Parathyroid adenoma (tissue), 2 donors: Measurements from ENCODE around the gene DSCAML1.
"Not testable (repeated sequence)": the region's sequence is repeated elsewhere in the genome, so short reads cannot be mapped to it uniquely, and the experiment has no call there.

ENCODE experiments used
- H2AFZ ChIP-seq: fragments of 300-600 bp; sonication (generic); one replicate; pipeline ENCODE4 v1.7.0; 2017; ENCODE audit warnings: antibody characterized with exemption, mild to moderate bottlenecking
- H3K27ac ChIP-seq: fragments of 300-600 bp; sonication (generic); one replicate; pipeline ENCODE4 v1.7.0; 2017
- H3K27me3 ChIP-seq: fragments of 300-600 bp; sonication (generic); one replicate; pipeline ENCODE4 v1.7.0; 2017; ENCODE audit warnings: low read length; ENCODE audit not compliant: control insufficient read depth, insufficient read depth
- H3K36me3 ChIP-seq: fragments of 300-600 bp; sonication (generic); one replicate; pipeline ENCODE4 v1.7.0; 2017; ENCODE audit warnings: low read length; ENCODE audit not compliant: control insufficient read depth, insufficient read depth
- H3K4me1 ChIP-seq: fragments of 300-600 bp; sonication (generic); one replicate; pipeline ENCODE4 v1.7.0; 2017; ENCODE audit warnings: control low read depth
- H3K4me2 ChIP-seq: fragments of 300-600 bp; sonication (generic); one replicate; pipeline ENCODE4 v1.7.0; 2017; ENCODE audit warnings: low read length
- H3K4me3 ChIP-seq: fragments of 300-600 bp; sonication (generic); one replicate; pipeline ENCODE4 v1.7.0; 2017; ENCODE audit warnings: low read depth, low read length
- H3K79me2 ChIP-seq: fragments of 300-600 bp; sonication (generic); one replicate; pipeline ENCODE4 v1.7.0; 2017; ENCODE audit warnings: control low read depth
- H3K9ac ChIP-seq: fragments of 300-600 bp; sonication (generic); one replicate; pipeline ENCODE4 v1.7.0; 2017; ENCODE audit warnings: mild to moderate bottlenecking
- H3K9me3 ChIP-seq: fragments of 300-600 bp; sonication (generic); one replicate; pipeline ENCODE4 v1.7.0; 2017; ENCODE audit warnings: low read length; ENCODE audit not compliant: control insufficient read depth
- CTCF ChIP-seq: fragments of 300-600 bp; sonication (generic); IDR thresholded peaks from one replicate; pipeline ENCODE4 v1.7.0; 2017; ENCODE audit warnings: antibody characterized with exemption, mild to moderate bottlenecking
- donor health status: primary hyperparathyroidism.

The DSCAML1 gene

DNA sequence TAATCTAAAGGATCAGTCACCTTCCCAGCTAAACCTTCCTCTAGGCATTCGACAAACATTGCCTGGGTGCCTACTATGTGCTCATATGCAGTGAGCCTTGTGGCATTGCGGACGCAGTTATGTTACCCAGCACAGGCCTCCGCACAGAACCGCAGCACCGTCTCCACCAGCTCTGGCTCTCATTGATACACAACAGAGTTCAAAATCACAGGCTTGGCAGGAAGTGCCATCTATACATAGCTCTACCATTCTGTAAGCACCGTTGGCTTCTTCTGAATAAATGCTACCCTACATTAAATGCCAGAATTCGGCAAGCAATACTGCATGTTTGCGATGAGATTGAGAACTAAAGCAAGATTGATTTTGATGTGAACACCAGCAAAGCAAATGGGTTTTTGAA lies 31.0 kb downstream of the DSCAML1 start:
- H3K27ac ChIP-seq, result no peak overlapping the region
- no peak overlapping the region for H2AFZ ChIP-seq
- H3K9me3 ChIP-seq, result no peaks in the 10 kb centered on the region
- TF ChIP-seq CTCF, result no peak
- H3K79me2 ChIP-seq, result no peaks in the 10 kb centered on the region
- no peak overlapping the region for H3K4me2 ChIP-seq
- no peaks in the 10 kb centered on the region for H3K27me3 ChIP-seq
- no peak overlapping the region for H3K9ac ChIP-seq
- H3K4me3 ChIP-seq, result no peak overlapping the region
- no peaks in the 10 kb centered on the region for H3K36me3 ChIP-seq
- no peaks in the 10 kb centered on the region for H3K4me1 ChIP-seq

GRCh38 chr11:117765068-117765467 lies 31.9 kb downstream of the DSCAML1 start:
- Histone ChIP-seq H3K4me1 (no peaks in the 10 kb centered on the region), H3K27ac (no peak overlapping the region), H3K4me2 (no peak overlapping the region), H3K36me3 (no peaks in the 10 kb centered on the region), H3K79me2 (no peaks in the 10 kb centered on the region), H2AFZ (no peak overlapping the region), H3K4me3 (no peak overlapping the region), H3K27me3 (no peaks in the 10 kb centered on the region), H3K9me3 (no peaks in the 10 kb centered on the region), H3K9ac (no peak overlapping the region)
- no peak for TF ChIP-seq CTCF

- H3K9me3 ChIP-seq, H3K4me3 ChIP-seq, H3K9ac ChIP-seq, H3K27me3 ChIP-seq, H2AFZ ChIP-seq, H3K79me2 ChIP-seq, H3K4me1 ChIP-seq, H3K4me2 ChIP-seq, H3K27ac ChIP-seq, H3K36me3 ChIP-seq: not testable (repeated sequence)
Measured at GRCh38 chr11:117763465-117763864, 33.6 kb downstream of the DSCAML1 start.

DNA sequence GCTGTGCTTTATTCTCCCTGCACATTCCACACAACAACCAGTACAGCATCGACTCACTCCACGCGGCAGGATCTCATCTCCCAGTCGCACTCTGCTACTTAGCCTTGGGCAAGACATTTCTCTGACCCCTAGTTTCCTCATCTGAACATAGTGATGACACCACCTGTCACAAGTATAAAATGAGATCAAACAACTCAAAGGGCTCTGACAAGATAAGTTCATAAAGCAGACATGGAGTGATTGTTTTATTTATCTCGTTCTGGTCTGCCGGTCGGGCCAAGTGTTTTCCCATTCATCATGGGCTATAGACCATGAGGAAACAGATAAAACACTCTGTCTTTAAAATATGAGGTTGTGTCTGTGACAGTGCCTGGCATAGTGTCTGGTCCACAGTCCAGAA lies 35.0 kb downstream of the DSCAML1 start:
- TF ChIP-seq CTCF, result no peak
- no peaks in the 10 kb centered on the region for H3K4me1 ChIP-seq

GRCh38 chr11:117759305-117759704 lies 37.7 kb downstream of the DSCAML1 start:
- no peak overlapping the region for H3K4me3 ChIP-seq
- H3K9ac ChIP-seq, result no peak overlapping the region
- H3K27ac ChIP-seq, result no peak overlapping the region

More for the DNA sequence above, 35.0 kb downstream of the DSCAML1 start:
- no peak overlapping the region for H3K4me2 ChIP-seq
- H3K4me3 ChIP-seq, result no peak overlapping the region
- H3K9ac ChIP-seq, result no peak overlapping the region
- no peaks in the 10 kb centered on the region for H3K27me3 ChIP-seq
- no peaks in the 10 kb centered on the region for H3K36me3 ChIP-seq
- H2AFZ ChIP-seq, result no peak overlapping the region
- no peak overlapping the region for H3K27ac ChIP-seq
- no peaks in the 10 kb centered on the region for H3K79me2 ChIP-seq
- H3K9me3 ChIP-seq, result no peaks in the 10 kb centered on the region

More at GRCh38 chr11:117759305-117759704, 37.7 kb downstream of the DSCAML1 start:
- no peak for TF ChIP-seq CTCF
- Histone ChIP-seq H3K9me3 (no peaks in the 10 kb centered on the region), H3K4me1 (no peaks in the 10 kb centered on the region), H3K27me3 (no peaks in the 10 kb centered on the region), H3K79me2 (no peaks in the 10 kb centered on the region), H2AFZ (no peak overlapping the region), H3K4me2 (no peak overlapping the region), H3K36me3 (no peaks in the 10 kb centered on the region)
